GM21576 (cell line): Measurements from ENCODE around the gene CYP17A1.
"Not testable (repeated sequence)": the region's sequence is repeated elsewhere in the genome, so short reads cannot be mapped to it uniquely, and the experiment has no call there.

Experiments used
- ATAC-seq: cut with Tn5 transposase; IDR thresholded peaks from one replicate; pipeline ENCODE4 v1.9.1; 2021; ENCODE audit warnings: mild to moderate bottlenecking, moderate library complexity; ENCODE audit not compliant: unreplicated experiment

Gene CYP17A1, protein sequence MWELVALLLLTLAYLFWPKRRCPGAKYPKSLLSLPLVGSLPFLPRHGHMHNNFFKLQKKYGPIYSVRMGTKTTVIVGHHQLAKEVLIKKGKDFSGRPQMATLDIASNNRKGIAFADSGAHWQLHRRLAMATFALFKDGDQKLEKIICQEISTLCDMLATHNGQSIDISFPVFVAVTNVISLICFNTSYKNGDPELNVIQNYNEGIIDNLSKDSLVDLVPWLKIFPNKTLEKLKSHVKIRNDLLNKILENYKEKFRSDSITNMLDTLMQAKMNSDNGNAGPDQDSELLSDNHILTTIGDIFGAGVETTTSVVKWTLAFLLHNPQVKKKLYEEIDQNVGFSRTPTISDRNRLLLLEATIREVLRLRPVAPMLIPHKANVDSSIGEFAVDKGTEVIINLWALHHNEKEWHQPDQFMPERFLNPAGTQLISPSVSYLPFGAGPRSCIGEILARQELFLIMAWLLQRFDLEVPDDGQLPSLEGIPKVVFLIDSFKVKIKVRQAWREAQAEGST

DNA sequence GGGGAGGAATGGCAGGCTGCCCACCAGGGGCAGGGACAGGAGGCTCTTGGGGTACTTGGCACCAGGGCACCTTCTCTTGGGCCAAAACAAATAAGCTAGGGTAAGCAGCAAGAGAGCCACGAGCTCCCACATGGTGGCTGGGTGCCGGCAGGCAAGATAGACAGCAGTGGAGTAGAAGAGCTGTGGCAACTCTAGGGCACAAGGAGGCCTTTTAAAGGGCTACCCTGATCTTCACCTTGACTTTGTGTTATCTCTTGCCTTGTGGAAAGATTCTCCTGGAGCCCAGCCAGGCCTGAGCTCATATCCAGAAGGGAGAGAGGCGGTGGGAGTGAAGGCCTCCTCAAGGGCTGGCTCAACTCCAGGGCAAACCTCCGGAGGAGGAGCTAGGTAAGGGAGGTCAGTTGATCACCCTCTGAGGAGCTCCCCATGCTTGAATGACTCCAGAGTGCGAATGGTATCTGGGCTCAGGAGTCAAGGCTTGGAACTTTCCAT, at the start of gene CYP17A1:
Gene CYP17A1, minus strand, starts transcription at position 184 of the 492 bp plus-strand sequence. Its CDS starts 52 bp downstream, at position 132.
- ATAC-seq, result no peak

DNA sequence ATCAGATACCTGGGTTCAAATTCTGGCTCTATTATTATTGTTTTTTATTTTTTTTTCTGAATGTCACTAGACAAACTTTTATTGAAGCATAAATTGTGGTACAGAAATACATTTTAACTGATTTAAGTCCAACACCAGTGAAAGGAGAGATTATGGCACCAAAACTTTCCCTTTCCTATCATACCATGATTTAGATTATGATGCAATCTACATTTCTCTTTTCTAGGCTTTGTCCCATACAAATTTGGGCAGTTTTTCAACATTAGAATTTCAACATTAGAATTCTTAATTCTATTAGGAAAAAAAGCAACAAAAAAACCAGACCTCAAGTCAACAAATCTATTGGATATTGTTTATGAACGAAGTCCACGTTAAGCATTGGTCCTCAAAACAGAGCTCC, 43.0 kb upstream of the CYP17A1 start:
- no peak for ATAC-seq

DNA sequence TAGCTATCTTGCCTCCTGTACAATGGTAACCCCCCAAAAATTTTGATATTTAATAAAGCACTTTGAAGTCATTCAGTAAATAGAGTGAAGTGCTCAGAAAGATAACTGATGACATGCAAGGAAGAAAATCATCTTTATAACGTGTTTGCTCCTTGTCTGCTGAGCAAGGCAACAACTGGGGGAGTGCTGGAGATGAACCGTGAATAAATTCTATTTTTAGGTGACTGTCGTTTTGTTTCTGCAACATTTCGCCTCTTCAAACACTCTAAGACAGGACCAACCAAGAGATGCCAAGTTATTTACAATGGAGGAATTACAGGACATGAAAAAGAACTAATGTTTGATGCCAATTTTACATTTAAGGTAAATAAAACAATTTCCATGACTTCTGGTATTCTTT, 41.4 kb upstream of the CYP17A1 start:
- ATAC-seq, result no peak

DNA sequence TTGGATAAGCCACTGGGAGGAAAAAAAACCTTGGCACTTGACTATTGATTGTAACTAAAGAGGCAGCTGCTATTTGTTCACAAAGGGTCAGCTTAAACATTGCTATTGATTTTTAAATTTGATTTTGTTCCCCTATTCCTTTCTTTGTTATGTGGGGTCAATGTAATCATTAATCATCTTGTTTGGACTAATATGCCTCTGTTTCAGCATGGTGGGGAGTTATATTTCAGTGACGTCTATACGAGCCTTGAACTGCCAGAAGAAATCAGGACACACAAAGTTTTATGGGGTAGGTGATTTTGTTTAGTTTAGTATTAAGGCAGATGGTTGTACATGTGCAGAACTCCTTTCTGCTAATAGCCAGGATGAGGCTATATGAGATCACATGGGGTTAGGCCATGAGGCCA, 39.5 kb upstream of the CYP17A1 start:
- no peak for ATAC-seq

DNA sequence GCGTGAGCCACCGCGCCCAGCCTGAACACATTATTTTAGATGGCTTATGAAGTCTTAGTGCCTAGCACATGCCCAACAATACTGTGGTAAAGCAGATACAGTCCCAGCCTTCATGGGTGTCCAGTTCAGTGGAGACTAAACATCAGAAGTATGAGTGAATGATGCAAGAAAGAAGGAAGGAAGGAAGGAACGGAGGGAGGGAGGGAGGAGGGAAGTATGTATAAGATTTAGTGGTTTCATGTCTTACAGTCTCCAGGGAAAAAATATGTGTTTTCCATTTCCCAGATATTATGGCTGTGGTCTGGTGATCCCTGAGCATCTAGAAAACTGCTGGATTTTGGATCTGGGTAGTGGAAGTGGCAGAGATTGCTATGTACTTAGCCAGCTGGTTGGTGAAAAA, 35.0 kb upstream of the CYP17A1 start:
- no peak for ATAC-seq

DNA sequence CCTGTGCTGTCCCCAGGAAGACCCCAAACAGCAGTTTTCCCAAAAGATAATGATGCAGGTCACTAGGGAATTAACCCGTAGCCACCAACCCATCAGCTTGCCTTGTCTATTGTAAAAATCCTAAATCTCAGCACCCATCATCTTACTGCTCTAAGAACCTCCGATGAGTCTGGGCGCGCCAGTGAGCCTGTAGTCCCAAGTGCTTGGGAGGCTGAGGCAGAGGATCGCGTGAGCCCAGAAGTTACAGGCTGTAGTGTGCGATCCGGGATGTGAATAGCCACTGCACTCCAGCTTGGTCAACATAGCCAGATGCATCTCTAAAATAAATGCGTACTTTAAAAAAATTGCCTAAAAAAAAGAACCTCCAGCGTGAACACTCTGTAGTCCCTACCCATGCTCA, 33.0 kb upstream of the CYP17A1 start:
- no peak for ATAC-seq

DNA sequence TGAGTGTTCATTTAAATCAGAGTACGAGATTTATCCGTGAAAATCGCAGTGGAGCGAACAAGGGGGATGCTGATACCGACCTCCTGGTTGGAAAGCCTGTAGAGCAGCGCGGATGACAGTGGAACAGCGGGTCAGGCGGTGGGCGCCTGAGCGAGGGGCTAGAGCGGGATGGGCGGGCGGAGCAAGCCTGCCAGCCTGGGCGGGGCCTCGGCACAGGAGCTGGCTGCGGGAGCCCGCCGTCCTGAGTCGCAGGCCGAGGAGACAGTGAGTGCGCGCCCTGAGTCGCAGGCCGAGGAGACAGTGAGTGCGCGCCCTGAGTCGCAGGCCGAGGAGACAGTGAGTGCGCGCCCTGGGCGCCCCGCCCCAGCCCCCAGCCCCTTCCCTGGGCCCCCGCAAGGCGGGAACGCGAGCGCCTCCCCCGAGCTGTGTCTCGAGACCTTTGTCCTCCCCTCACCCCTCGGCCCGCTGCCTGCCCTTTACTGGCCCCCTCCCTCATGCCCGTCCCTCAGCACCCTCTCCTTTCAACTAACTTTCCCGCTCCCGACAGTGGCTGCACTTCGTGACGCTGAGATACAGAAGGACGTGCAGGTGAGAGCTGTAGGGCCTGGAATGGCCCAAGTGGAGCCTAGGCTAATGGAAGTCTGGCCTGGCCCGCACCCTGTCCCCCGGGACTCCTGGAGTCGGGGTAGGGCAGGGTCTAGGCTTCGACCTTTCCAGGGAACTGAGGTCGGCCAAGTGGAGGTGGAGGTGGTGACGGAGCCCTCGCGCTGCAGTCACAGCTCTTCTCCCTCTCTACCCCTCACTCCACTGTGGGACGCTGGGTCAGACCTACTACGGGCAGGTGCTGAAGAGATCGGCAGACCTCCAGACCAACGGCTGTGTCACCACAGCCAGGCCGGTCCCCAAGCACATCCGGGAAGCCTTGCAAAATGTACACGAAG, 32.3 kb upstream of the CYP17A1 start, which contains the start of gene AS3MT:
Gene AS3MT, plus strand, starts transcription at position 213 of the 941 bp plus-strand sequence. Its CDS starts 123 bp downstream, at position 336.
- ATAC-seq, result no peak

DNA sequence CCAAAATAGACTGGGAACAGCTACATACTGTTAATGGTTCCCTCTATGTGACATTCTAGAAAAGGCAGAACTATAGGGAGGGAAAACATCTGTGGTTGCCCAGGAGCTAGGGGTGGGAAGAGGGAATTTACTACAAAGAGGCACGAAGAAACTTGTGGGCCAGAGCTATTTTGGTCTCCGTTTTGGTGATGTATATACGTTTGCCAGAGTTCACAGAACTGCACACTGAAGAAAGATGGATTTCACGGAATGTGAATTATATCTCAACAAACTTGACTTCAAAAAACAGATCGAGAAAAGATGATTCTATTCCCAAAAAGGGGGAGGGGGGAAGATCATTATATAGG, 31.7 kb upstream of the CYP17A1 start:
- no peak for ATAC-seq

DNA sequence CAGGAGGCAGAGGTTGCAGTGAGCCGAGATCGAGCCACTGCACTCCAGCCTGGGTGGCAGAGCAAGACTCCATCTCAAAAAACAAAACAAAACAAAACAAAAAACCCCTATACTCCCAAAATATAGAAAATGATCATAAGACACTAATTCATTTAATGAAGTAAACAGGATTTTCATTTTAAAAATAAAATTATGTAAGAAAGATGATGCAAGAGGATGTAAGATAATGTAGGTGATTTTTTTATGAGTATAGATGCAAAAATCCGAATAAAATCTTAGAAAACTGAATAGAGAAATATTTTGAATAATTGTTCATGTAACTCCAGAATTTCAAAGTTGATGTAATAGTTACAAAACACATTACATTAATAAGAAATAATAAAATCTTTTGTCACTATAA, 28.4 kb upstream of the CYP17A1 start:
- ATAC-seq, result no peak

DNA sequence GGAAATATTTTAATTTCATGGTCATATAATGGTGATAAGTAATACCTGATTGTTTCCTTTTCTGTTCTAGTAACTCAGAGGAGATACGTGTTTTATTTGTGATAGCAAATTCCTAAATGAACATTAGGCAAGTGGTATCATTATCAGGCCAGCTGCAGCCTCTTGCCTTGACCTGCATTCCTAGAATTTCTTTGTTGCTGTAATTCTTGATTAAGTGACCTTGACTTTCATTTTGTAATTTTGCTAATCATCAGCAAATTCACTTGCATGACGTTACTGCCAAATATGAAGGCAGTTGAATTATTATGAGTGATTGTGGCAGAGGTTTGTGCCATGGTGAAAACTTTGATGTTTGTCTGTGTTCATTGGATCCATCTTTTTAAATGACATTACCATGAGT, 26.4 kb upstream of the CYP17A1 start:
- no peak for ATAC-seq

DNA sequence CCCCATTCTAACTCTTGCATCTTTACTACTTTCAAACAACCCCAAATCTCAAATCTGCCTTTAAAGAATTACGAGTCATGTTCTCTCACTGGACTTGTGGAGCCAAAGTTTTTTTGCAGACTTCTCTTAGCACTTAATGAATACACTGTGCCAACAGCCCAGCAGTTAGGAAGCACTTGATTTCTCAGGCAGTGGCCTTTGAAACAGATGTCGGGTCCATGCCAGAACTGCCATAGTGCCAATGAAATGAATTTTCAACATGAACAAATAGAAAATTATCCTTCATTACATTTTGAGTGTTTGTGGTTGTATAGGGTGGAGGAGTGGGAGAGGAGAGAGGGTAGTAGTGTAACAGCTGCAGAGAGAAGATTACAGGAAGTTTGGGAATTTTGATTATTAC, 22.7 kb upstream of the CYP17A1 start:
- ATAC-seq, result no peak

DNA sequence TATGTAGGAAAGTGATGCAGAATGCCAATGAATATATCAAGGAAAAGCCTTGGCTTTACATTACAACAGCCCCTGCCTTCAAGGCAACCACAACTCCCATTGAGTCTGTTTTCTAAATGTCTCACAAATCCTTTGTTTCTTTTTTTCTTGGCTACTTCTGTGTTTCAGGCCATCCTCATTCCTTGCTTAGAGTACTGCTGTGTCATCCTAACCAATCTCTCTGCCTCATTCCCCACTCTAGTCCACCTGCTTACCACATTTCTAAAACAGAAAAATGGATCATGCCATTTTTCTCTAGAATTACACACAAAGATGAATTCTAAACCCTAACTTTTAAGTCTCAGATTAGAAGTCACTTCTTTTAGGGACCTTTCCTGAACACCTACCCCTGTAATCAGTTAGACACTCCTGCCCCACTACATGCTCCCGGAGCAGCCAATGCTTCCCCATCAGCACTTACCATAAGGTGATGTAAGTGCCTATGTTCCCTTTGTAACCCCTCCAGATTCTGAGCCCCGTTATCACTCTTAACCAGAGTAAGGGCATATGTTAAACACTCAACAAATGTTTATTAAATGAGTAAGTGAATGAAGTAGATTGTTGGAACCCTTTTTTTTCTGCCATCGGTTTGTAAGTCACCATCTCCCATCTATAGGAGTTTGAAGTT, 19.7 kb upstream of the CYP17A1 start:
- ATAC-seq, result no peak

DNA sequence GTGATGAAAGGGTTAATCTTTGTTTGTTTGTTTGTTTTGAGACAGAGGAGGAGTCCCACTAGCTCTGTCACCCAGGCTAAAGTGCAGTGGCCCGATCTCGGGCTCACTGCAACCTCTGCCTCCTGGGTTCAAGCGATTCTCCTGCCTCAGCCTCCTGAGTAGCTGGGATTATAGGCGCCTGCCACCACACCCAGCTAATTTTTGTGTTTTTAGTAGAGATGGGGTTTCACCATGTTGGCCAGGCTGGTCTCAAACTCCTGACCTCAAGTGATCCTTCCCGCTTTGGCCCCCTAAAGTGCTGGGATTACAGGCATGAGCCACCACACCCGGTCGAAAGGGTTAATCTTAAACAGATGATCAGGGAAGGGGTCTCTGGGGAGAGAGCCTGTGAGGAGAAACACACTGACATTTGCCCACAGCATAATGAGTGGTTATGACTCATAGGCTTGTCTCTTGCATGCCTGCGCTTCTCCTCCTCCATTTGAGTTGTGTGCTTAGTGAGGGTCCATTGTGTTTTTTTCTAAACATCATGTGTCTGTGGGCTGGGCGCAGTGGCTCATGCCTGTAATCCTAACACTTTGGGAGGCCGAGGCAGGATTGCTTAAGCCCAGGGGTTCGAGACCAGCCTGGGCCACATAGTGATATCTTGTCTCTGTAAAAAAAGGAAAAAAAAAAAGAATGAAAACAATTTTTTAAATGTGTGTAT, 18.7 kb upstream of the CYP17A1 start:
- ATAC-seq, result not testable (repeated sequence)

DNA sequence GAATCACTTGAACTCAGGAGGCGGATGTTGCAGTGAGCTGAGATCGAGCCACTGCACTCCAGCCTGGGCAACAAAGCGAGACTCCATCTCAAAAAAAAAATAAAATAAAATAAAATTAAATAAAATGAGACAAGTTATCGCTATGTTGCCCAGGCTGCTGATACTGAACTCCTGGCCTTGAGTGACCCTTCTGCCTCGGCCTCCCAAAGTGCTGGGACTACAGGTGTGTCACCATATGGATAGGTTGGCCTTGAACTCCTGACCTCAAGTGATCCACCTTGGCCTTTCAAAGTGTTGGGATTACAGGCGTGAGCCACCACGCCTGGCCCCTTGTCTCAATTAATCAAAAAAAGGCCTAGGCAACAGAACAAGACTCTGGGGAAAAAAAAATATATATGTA, 16.0 kb upstream of the CYP17A1 start:
- not testable (repeated sequence) for ATAC-seq

DNA sequence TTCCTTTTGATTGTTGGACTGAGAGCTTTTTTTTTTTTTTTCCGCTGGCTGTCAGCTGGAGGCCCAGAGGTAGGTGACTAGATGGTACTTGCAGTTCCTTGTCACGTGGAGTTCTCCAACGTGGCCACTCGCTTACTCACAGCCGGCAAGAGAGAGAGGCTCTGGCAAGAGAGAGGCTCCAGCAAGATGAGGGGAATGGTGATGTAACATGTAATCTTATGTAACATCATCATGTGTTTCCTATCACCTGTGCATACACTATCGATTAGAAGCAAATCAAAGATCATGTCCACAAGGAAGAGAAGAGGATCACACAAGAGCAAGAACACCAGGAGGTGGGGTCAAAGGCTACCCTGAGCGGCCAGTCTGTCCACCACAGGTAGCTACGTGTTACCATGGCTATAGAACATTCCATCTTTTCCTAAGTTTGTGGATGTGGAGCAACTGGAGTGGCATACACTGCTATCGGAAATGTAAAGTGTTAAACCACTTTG, 12.9 kb upstream of the CYP17A1 start:
- no peak for ATAC-seq

DNA sequence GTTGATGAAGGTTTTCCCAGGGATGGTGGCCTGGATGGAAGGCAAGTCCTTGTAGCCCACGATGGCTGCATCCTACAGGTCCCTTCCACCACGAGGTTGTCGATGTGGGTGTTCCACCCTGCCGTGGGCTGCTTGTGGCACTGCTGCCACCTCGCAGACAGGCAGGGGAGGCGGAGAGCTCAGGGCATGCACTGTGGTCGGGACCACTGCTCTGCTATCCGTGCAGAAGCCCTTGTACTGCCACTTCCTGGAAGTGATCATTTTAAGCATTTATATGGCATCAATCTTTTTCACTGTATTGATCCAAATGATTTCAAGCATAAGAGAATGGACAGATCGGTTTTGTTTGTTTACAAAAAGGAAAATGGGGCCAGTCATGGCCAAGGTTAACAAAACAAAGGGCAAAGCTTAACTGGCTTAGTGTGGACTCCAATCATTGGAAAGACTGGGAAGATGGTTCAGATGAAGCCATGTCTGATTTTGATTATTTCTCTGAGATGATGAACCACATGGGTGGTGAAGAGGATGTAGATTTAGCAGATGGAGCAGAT, 8.2 kb upstream of the CYP17A1 start:
- ATAC-seq, result no peak

DNA sequence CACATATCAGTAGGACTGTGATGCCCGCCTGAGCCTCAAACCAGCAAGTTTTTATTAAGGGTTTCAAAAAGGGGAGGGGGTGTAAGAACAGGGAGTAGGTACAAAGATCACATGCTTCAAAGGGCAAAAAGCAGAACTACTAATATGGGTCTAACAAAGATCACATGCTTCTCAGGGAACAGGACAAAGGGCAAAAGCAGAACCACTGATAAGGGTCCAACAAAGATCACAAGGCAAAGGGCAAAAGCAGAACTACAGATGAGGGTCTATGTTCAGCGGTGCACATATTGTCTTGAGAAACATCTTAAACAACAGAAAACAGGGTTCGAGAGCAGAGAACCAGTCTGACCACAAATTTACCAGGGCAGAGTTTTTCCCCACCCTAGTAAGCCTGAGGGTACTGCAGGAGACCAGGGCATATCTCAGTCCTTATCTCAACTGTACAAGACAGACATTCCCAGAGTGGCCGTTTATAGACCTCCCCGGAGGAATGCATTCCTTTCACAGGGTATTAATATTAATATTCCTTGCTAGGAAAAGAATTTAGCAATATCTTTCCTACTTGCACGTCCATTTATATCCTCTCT, 7.1 kb upstream of the CYP17A1 start:
- not testable (repeated sequence) for ATAC-seq

DNA sequence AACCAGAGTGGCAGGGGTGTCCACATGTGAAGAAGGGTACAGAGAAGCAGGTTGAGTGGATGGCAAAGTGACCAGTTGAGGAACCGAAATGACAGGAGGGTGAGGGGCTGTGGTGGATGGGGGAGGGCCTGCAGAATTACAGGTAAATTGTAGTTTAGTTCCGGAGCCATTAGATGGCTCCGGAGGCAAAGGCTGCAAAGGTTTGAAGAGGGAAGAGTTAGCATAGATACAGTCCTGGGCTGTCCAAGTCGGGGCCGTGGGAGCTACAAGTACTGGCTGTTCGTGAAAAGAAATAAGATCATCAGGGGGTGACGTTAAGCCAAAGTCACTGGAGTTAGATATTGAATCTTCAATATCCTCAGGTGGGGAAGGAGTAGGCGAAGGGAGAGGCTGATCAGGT, 5.9 kb upstream of the CYP17A1 start:
- not testable (repeated sequence) for ATAC-seq

DNA sequence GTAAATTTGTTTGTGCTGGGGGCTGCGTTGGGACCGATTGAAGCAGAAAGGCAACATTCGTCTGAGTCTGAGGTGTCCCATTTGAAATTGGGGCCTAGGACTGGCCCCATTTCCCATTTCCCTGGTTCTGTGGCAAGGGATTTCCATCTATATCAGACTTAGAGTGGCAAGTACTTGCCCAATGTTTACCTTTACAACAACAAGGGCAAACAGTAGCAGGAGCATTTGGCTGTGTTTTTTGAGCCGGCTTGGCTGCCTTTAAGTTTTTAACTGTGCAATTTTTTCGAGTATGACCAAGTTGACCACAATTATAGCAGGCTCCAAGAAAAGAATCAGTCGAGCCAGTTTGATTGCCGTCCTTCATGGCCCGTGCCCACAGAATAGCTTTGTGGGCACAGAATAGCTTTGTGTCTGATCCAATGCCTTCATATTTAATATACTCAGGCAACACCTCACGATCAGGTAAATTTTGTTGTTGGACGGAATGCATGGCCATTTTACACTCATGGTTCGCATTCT, 4.7 kb upstream of the CYP17A1 start:
- no peak for ATAC-seq
